ENCODE data around the gene AGTR1. TPM values are rescaled to one million over a fixed set of nuclear protein-coding genes. Genes with fewer than 3 reads are reported as not detected.

The AGTR1 gene
- total and polyA plus RNA-seq, 10 of the 15 experiments (the other 5 are each of a cell fraction or from before 2014, with no cell fraction given), result not detected

DNA sequence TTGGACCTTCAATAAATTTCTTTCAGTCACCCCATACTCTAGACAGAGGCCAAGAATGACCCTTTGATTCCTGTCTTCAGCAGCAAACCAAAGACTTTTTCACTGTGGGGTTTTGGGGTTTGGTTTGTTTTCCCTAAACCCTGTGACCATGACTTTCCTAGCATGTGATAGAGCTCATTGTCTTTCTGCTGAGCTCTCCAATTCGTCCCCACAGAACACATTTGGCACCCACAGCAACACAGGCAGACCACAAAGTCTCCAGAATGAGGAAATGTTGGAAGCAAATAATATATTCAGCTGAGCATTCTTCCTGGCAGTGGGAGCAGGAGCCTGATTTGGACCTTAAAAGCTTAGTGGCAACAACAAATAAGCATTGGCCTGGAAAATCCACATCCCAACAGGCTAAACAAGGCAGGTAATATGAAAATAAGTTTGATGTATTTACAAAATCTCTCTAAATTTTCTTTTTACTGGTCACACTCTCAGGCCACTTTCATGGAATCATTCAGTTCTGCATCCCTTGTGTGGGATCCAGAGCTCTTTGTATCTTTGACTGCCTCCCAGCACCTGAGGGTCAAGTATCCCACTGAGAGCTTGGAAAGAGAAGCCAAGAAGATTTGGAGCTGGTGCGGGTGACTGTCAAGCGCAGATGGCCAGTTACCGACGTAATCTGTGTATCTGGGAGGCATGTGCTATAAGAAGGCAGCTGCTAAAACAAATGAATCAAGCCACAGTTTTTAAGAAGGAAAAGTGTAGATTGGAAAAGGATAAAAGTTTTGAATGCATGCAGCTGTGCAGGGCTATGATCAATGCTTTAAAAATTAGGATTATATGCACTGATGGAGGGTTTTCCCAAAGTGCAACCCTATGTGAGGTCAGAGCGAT is 93.4 kb downstream of the AGTR1 start:
- ChIA-PET RAD21 (ENCODE audit: unreplicated experiment) (no interaction called here), SMC1A (ENCODE audit: uncharacterized antibody, unreplicated experiment) (no interaction called here), CTCF (no interaction called here), POLR2A (no interaction called here)
- no peaks in the 10 kb centered on the region for H3K9me3 ChIP-seq (replicated peaks; ENCODE audit: control insufficient read depth, insufficient read depth, low read length)
- no peak overlapping the region for H3K4me2 ChIP-seq (ENCODE audit: control insufficient read depth, insufficient read depth)
- no peak overlapping the region for H3K27ac ChIP-seq (ENCODE audit: control insufficient read depth, insufficient read depth)
- no peaks in the 10 kb centered on the region for H3K27me3 ChIP-seq (replicated peaks in 1 of 2; ENCODE audit: control insufficient read depth in 2 of 2, insufficient read depth in 2 of 2, low read length in 1 of 2)
- DNase-seq (ENCODE audit: low read depth, low spot score) (no peak), ATAC-seq (no peak), FAIRE-seq (no peak)
- BruUV-seq (replicated peaks), result no TSS peak
- H3K4me3 ChIP-seq, result no peak overlapping the region
- no peak overlapping the region for H3K9ac ChIP-seq (ENCODE audit: control insufficient read depth, insufficient read depth, low read length)
- no peaks in the 10 kb centered on the region for H3K4me1 ChIP-seq (ENCODE audit: control insufficient read depth, insufficient read depth, low read length)
- H3K36me3 ChIP-seq (ENCODE audit: control insufficient read depth in 2 of 2, insufficient read depth in 2 of 2, low read length in 1 of 2), result no peaks in the 10 kb centered on the region
- 63% methylated on average over 6 of the region's 6 CpGs for WGBS (ENCODE audit: insufficient coverage, insufficient replicate concordance, low lambda C conversion rate, missing lambda C conversion rate)
- H4K20me1 ChIP-seq (ENCODE audit: control insufficient read depth, insufficient read depth), result no peaks in the 10 kb centered on the region
- intact Hi-C loops (cut with micrococcal nuclease; ENCODE audit: unreplicated experiment), result no loop called here
- H2AFZ ChIP-seq (ENCODE audit: control insufficient read depth, low read depth, low read length), result no peak overlapping the region
- in situ Hi-C loops (cut with MboI), result no loop called here
- TF ChIP-seq PAX5 (IDR thresholded peaks at IDR 0.05; ENCODE audit: borderline replicate concordance, low read depth, low read length) (no peak), RAD51 (IDR thresholded peaks at IDR 0.05) (no peak), EED (IDR thresholded peaks at IDR 0.05; ENCODE audit: low read depth) (no peak), RELA (IDR thresholded peaks at IDR 0.05; ENCODE audit: borderline replicate concordance, partially characterized antibody) (no peak), TCF3 (IDR thresholded peaks at IDR 0.05; ENCODE audit: borderline replicate concordance, insufficient read depth, low read depth, low read length) (no peak)
- TF ChIP-seq, protein P1, sequence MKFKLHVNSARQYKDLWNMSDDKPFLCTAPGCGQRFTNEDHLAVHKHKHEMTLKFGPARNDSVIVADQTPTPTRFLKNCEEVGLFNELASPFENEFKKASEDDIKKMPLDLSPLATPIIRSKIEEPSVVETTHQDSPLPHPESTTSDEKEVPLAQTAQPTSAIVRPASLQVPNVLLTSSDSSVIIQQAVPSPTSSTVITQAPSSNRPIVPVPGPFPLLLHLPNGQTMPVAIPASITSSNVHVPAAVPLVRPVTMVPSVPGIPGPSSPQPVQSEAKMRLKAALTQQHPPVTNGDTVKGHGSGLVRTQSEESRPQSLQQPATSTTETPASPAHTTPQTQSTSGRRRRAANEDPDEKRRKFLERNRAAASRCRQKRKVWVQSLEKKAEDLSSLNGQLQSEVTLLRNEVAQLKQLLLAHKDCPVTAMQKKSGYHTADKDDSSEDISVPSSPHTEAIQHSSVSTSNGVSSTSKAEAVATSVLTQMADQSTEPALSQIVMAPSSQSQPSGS (IDR thresholded peaks at IDR 0.05; ENCODE audit: low read length), result no peak
- TF ChIP-seq, protein P2, sequence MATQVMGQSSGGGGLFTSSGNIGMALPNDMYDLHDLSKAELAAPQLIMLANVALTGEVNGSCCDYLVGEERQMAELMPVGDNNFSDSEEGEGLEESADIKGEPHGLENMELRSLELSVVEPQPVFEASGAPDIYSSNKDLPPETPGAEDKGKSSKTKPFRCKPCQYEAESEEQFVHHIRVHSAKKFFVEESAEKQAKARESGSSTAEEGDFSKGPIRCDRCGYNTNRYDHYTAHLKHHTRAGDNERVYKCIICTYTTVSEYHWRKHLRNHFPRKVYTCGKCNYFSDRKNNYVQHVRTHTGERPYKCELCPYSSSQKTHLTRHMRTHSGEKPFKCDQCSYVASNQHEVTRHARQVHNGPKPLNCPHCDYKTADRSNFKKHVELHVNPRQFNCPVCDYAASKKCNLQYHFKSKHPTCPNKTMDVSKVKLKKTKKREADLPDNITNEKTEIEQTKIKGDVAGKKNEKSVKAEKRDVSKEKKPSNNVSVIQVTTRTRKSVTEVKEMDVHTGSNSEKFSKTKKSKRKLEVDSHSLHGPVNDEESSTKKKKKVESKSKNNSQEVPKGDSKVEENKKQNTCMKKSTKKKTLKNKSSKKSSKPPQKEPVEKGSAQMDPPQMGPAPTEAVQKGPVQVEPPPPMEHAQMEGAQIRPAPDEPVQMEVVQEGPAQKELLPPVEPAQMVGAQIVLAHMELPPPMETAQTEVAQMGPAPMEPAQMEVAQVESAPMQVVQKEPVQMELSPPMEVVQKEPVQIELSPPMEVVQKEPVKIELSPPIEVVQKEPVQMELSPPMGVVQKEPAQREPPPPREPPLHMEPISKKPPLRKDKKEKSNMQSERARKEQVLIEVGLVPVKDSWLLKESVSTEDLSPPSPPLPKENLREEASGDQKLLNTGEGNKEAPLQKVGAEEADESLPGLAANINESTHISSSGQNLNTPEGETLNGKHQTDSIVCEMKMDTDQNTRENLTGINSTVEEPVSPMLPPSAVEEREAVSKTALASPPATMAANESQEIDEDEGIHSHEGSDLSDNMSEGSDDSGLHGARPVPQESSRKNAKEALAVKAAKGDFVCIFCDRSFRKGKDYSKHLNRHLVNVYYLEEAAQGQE (IDR thresholded peaks at IDR 0.05; ENCODE audit: low read depth, low read length), result no peak
- no peaks in the 10 kb centered on the region for H3K79me2 ChIP-seq (ENCODE audit: control insufficient read depth, insufficient read depth, low read length)
